ENCODE measurements around the gene OAS2. TPM values are rescaled to one million over a fixed set of nuclear protein-coding genes. Genes with fewer than 3 reads are reported as not detected.

OAS2 gene
- polyA plus RNA-seq, 1 donor from 2014 or later = not detected

DNA sequence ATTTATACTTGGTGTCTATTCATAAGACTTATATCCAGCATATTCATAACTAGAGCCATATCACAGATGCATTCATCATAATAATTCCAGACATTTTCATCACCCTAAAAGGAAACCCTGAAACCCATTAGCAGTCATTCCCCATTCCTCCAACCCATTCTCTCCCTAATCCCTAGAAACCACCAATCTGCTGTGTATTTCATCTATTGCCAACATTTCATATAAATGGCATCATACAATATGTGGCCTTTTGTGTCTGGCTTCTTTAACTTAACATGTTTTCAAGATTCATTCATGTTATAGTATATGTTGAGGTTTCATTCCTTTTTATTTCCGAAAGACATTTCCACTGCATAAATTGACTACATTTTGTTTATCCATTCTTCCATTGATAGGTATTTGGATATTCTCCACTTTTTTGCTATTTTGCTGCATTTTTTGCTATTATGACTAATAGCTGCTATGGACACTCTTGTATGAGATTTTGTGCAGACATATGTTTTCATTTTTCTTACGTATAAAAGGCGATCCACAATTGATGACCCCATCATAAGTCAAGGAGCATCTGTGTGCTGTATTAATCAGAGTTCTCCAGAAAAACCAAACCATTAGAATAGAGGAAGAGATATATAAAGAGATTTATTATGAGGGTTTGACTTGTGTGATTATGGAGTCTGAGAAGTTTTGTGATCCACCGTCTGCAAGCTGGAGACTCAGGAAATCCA, 5.1 kb upstream of the OAS2 start:
- no peaks in the 10 kb centered on the region for H3K9me3 ChIP-seq (ENCODE audit: low read length)
- no peaks in the 10 kb centered on the region for H3K9me2 ChIP-seq (ENCODE audit: insufficient read depth, low read length)
- H3K27me3 ChIP-seq (ENCODE audit: insufficient read depth, low read depth, low read length) = no peaks in the 10 kb centered on the region
- H2AFZ ChIP-seq (ENCODE audit: low read depth, low read length) = no peak overlapping the region
- H4K20me1 ChIP-seq (ENCODE audit: insufficient read depth) = no peaks in the 10 kb centered on the region
- no peak overlapping the region for H3K4me2 ChIP-seq (ENCODE audit: low read length)
- H3K9ac ChIP-seq (ENCODE audit: low read length) = no peak overlapping the region
- no peak overlapping the region for H3K27ac ChIP-seq (ENCODE audit: low read length)
- no peak overlapping the region for H3K4me3 ChIP-seq (ENCODE audit: low read length)
- TF ChIP-seq EP300 (conservative IDR thresholded peaks at IDR 0.05; ENCODE audit: poor library complexity, severe bottlenecking) = no peak
- no peak for TF ChIP-seq SMC3 (conservative IDR thresholded peaks at IDR 0.05; ENCODE audit: poor library complexity)
- no peak for TF ChIP-seq MXI1 (conservative IDR thresholded peaks at IDR 0.05; ENCODE audit: poor library complexity, severe bottlenecking)
- TF ChIP-seq, protein P1, sequence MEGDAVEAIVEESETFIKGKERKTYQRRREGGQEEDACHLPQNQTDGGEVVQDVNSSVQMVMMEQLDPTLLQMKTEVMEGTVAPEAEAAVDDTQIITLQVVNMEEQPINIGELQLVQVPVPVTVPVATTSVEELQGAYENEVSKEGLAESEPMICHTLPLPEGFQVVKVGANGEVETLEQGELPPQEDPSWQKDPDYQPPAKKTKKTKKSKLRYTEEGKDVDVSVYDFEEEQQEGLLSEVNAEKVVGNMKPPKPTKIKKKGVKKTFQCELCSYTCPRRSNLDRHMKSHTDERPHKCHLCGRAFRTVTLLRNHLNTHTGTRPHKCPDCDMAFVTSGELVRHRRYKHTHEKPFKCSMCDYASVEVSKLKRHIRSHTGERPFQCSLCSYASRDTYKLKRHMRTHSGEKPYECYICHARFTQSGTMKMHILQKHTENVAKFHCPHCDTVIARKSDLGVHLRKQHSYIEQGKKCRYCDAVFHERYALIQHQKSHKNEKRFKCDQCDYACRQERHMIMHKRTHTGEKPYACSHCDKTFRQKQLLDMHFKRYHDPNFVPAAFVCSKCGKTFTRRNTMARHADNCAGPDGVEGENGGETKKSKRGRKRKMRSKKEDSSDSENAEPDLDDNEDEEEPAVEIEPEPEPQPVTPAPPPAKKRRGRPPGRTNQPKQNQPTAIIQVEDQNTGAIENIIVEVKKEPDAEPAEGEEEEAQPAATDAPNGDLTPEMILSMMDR (IDR thresholded peaks at IDR 0.05; ENCODE audit: poor library complexity, severe bottlenecking) = no peak
- no peak for TF ChIP-seq POLR2AphosphoS5 (IDR thresholded peaks at IDR 0.05)
- no peak for TF ChIP-seq EZH2 (IDR thresholded peaks at IDR 0.05; ENCODE audit: borderline replicate concordance, insufficient read depth, low read length, poor library complexity, severe bottlenecking)
- no peak for TF ChIP-seq RAD21 (conservative IDR thresholded peaks at IDR 0.05)
- TF ChIP-seq, protein P2, sequence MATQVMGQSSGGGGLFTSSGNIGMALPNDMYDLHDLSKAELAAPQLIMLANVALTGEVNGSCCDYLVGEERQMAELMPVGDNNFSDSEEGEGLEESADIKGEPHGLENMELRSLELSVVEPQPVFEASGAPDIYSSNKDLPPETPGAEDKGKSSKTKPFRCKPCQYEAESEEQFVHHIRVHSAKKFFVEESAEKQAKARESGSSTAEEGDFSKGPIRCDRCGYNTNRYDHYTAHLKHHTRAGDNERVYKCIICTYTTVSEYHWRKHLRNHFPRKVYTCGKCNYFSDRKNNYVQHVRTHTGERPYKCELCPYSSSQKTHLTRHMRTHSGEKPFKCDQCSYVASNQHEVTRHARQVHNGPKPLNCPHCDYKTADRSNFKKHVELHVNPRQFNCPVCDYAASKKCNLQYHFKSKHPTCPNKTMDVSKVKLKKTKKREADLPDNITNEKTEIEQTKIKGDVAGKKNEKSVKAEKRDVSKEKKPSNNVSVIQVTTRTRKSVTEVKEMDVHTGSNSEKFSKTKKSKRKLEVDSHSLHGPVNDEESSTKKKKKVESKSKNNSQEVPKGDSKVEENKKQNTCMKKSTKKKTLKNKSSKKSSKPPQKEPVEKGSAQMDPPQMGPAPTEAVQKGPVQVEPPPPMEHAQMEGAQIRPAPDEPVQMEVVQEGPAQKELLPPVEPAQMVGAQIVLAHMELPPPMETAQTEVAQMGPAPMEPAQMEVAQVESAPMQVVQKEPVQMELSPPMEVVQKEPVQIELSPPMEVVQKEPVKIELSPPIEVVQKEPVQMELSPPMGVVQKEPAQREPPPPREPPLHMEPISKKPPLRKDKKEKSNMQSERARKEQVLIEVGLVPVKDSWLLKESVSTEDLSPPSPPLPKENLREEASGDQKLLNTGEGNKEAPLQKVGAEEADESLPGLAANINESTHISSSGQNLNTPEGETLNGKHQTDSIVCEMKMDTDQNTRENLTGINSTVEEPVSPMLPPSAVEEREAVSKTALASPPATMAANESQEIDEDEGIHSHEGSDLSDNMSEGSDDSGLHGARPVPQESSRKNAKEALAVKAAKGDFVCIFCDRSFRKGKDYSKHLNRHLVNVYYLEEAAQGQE (IDR thresholded peaks at IDR 0.05; ENCODE audit: borderline replicate concordance) = no peak
- no peak for TF ChIP-seq TAF1 (IDR thresholded peaks at IDR 0.05; ENCODE audit: low read depth)
- no peaks in the 10 kb centered on the region for H3F3A ChIP-seq (ENCODE audit: insufficient read depth, low read length, poor library complexity, severe bottlenecking)
- H3K36me3 ChIP-seq (ENCODE audit: insufficient read depth, low read length) = no peaks in the 10 kb centered on the region
- H3K79me2 ChIP-seq (replicated peaks; ENCODE audit: insufficient read depth, low read length) = no peaks in the 10 kb centered on the region

DNA sequence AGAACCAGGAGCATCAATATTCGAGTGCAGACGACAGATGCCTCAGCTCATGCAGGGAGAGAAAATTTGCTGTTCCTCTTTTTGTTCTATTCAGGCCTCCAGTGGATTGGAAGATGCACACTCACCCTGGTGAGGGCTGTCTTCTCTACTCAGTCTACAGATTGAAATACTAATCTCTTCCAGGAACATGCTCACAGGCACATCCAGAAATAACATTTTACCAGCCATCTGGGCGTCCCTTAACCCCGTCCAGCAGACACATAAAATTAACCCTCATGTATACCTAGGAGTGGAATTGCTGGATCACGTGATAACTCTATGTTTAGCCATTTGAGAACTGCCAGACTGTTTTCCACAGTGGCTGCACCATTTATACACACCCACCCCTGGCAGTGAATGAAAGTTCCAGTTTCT, 4.5 kb upstream of the OAS2 start:
- Histone ChIP-seq H3K27me3 (ENCODE audit: insufficient read depth, low read depth, low read length) (no peaks in the 10 kb centered on the region), H3K36me3 (ENCODE audit: insufficient read depth, low read length) (no peaks in the 10 kb centered on the region), H2AFZ (ENCODE audit: low read depth, low read length) (no peak overlapping the region), H4K20me1 (ENCODE audit: insufficient read depth) (no peaks in the 10 kb centered on the region), H3K79me2 (replicated peaks; ENCODE audit: insufficient read depth, low read length) (no peaks in the 10 kb centered on the region), H3K4me3 (ENCODE audit: low read length) (no peak overlapping the region), H3F3A (ENCODE audit: insufficient read depth, low read length, poor library complexity, severe bottlenecking) (no peaks in the 10 kb centered on the region), H3K9me2 (ENCODE audit: insufficient read depth, low read length) (no peaks in the 10 kb centered on the region), H3K9ac (ENCODE audit: low read length) (no peak overlapping the region), H3K9me3 (ENCODE audit: low read length) (no peaks in the 10 kb centered on the region), H3K27ac (ENCODE audit: low read length) (no peak overlapping the region), H3K4me2 (ENCODE audit: low read length) (no peak overlapping the region)
- no peak for TF ChIP-seq EZH2 (IDR thresholded peaks at IDR 0.05; ENCODE audit: borderline replicate concordance, insufficient read depth, low read length, poor library complexity, severe bottlenecking)
- no peak for TF ChIP-seq EP300 (conservative IDR thresholded peaks at IDR 0.05; ENCODE audit: poor library complexity, severe bottlenecking)
- no peak for TF ChIP-seq POLR2AphosphoS5 (IDR thresholded peaks at IDR 0.05)
- TF ChIP-seq, protein P1 (IDR thresholded peaks at IDR 0.05; ENCODE audit: poor library complexity, severe bottlenecking) = no peak
- TF ChIP-seq, protein P2 (IDR thresholded peaks at IDR 0.05; ENCODE audit: borderline replicate concordance) = no peak
- TF ChIP-seq MXI1 (conservative IDR thresholded peaks at IDR 0.05; ENCODE audit: poor library complexity, severe bottlenecking) = no peak
- TF ChIP-seq TAF1 (IDR thresholded peaks at IDR 0.05; ENCODE audit: low read depth) = no peak
- TF ChIP-seq SMC3 (conservative IDR thresholded peaks at IDR 0.05; ENCODE audit: poor library complexity) = no peak
- no peak for TF ChIP-seq RAD21 (conservative IDR thresholded peaks at IDR 0.05)

All from neural cell (in vitro differentiated cells).